Retinal pigment epithelial cell (primary cell): Measurements from ENCODE around the gene GAS6.
"Not testable (repeated sequence)": the region's sequence is repeated elsewhere in the genome, so short reads cannot be mapped to it uniquely, and the experiment has no call there.

Source experiments
- DNase-seq: peaks from one replicate; pipeline ENCODE4 v3.0.0-alpha.2; 2010; ENCODE audit warnings: low read depth
- H3K4me3 ChIP-seq: 2 replicates; pipeline ENCODE4 v1.5.1; 2011; ENCODE audit warnings: mild to moderate bottlenecking, low read length, control low read depth, moderate library complexity
- TF ChIP-seq, protein P1 (sequence below): conservative IDR thresholded peaks from 2 replicates; pipeline ENCODE4 v1.5.1; 2011; ENCODE audit warnings: low read depth, low read length, control low read depth, inconsistent platforms

GAS6 gene

DNA sequence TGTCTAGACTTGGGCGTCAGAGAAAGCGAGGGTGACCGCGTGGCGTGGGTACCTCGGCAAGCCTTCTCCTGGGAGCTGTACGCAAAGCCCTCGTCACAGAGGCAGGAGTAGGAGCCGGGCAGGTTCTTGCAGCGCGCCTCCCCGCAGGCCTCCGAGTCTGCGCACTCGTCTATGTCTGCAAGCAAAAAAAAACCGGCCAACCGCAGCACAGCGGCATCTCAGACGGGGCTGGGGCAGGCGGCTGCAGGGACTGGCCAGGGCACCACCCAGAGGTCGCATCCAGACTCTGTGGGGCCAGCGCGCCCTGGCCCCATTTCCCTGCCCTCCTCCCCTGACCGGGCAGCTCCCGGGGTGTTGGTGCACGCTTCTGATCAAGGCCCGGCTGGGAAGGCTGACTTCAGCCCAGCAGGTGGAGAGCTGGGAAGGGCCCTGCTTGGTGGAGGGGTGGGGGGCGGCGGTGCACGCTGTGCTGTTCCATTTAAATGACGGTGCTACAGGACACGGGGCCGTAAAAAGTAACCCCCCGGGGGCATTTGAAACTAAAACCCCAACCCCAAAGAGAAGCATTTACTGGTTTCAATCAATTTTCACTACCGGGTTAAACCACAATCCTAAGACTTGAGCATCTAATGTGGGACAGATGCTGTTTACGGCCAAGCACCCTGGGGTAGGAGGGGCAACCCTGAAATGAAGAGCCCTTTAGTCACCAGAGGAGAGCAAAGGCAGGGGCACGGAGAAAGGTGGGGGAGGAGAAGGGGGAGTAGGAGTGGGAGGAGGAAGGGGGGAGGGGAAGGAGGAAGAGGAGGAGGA, 28.2 kb downstream of the GAS6 start:
- TF ChIP-seq, protein P1, sequence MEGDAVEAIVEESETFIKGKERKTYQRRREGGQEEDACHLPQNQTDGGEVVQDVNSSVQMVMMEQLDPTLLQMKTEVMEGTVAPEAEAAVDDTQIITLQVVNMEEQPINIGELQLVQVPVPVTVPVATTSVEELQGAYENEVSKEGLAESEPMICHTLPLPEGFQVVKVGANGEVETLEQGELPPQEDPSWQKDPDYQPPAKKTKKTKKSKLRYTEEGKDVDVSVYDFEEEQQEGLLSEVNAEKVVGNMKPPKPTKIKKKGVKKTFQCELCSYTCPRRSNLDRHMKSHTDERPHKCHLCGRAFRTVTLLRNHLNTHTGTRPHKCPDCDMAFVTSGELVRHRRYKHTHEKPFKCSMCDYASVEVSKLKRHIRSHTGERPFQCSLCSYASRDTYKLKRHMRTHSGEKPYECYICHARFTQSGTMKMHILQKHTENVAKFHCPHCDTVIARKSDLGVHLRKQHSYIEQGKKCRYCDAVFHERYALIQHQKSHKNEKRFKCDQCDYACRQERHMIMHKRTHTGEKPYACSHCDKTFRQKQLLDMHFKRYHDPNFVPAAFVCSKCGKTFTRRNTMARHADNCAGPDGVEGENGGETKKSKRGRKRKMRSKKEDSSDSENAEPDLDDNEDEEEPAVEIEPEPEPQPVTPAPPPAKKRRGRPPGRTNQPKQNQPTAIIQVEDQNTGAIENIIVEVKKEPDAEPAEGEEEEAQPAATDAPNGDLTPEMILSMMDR: no peak

DNA sequence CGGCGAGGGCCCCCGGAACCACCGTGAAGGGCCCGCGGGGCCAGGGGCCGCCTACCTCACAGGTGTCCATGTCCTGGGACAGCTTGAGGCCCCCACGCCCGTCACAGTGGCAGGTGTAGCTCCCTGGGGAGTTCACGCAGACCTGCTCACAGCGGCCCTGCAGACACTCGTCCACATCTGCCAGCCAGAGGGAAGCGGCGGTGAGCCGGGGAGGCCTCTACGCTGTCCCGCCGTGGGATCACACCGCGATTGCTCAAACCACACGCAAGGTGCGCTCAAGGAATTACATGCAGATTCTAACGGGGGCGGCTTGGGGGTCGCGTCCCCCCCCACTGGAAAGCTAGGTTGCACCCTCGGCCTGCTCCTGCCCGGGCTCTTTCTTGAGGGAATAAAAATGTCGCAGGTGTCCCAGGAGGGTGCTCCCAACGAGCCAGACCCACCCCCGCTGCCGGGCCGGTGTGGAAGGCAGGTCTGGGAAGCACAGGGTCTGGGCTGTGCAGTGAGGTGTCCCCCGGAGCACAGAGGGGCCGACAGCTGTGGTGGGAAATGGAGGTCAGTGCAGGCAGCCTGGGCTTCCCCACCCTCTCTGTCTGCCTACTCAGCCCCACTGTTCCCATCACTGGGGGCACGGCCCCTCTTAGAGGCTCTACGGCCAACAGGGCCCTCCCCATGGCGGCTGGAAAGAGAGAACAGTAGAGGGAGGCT, 29.2 kb downstream of the GAS6 start:
- TF ChIP-seq, protein P1: no peak
- no peak for DNase-seq
- no peak overlapping the region for H3K4me3 ChIP-seq

More for the DNA sequence above, 28.2 kb downstream of the GAS6 start:
- DNase-seq: no peak
- no peak overlapping the region for H3K4me3 ChIP-seq

DNA sequence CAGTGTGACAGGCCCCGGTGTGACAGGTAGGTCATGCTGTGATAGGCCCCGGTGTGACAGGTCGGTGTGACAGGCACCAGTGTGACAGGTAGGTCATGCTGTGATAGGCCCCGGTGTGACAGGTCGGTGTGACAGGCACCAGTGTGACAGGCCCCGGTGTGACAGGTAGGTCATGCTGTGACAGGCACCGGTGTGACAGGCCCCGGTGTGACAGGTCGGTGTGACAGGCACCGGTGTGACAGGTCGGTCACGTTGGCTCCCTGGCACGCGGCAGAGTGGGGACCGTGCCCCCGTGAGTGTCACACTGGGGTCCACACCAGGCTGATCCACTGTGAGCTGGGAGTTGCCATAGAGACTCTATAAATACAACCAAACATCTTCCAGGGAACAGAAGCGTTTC, 29.9 kb downstream of the GAS6 start:
- DNase-seq, H3K4me3 ChIP-seq: not testable (repeated sequence)

DNA sequence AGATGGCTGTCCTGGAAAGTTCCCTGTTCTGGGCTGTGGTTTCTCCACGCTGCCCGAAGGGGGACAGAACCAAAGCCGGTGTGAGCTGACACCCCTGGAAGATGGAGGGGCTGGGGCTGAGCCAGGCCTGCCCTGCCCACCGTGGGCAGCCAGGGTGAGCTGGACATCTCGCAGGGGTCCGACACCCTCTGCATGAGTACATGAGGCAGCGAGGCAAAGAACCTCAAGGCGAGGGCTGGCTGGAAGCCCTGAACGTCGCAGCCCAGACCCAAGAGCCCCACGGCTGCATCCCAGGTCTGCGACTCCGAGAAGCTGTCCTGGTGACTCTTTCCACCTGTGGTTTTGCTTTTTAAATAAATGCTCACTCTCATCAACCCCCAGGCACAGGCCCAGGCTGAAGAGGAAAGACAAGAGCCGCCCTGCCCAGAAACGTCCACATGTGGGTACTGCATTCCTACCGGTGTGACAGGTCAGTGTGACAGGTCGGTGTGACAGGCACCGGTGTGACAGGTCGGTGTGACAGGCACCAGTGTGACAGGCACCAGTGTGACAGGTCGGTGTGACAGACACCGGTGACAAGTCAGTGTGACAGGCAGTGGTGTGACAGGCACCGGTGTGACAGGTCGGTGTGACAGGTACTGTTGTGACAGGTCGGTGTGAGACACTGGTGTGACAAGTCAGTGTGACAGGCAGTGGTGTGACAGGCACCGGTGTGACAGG, 30.6 kb downstream of the GAS6 start:
- TF ChIP-seq, protein P1: no peak
- DNase-seq: no peak
- H3K4me3 ChIP-seq: no peak overlapping the region

DNA sequence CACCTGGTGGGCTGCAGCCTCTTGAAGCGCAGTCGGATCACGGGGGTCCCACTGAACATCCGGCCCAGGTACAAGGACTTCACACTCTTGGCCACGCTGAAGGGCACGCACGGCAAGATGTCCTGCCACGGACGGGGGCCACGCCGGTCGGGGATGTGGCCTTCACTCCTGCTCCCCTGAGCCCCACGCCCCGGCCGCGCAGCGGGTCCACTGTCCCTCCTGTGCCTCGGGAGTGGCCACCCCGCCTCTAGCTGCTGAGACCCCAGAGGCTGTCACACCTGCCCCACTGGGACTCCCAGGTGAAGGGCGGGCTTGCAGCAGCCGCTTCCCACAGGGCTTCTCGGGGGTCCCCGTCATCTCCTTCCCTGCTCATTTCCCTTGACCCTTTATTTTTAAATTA, 31.2 kb downstream of the GAS6 start:
- H3K4me3 ChIP-seq: no peak overlapping the region
- TF ChIP-seq, protein P1: no peak
- DNase-seq: no peak

DNA sequence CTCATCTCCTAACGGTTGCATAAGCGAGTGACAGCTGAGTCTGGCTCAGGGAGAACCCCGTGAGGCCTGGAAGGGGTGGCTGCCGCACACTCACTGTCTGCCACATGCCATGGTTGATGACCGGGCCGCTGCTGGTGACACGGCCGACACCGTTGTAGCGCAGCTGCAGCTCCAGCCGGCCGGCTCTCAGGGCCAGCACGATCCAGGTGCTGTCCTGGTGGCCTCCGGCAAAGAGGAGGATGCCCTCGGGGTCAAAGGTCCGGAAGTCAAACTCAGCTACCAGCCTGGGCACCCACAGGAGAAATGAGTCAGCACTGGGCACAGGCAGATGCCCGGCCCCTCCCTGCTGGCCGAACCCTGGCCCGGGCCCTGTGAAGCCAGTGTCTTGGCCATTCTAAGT, 31.7 kb downstream of the GAS6 start:
- no peak for DNase-seq
- TF ChIP-seq, protein P1: no peak
- H3K4me3 ChIP-seq: no peak overlapping the region

DNA sequence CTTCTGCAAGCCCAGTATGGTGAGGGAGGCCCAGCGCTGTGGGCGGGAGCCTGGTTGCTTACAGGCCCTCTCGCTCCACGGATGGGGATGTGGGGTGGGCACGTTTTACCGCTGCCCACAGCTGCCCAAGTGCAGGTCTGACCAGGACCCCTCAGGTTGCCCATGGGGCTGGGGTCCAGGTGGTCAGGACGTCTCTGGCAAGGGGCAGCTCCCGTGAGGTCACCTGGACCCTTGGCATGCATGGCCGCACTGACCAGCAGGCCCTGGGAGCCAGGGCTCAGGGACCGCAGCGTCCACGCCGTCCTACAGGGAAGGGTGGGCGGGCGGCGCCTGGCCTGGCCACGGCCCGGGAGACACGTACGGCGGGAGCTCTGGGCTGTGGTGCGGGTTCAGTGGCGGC, 32.8 kb downstream of the GAS6 start:
- TF ChIP-seq, protein P1: no peak
- DNase-seq: no peak
- H3K4me3 ChIP-seq: no peak overlapping the region

DNA sequence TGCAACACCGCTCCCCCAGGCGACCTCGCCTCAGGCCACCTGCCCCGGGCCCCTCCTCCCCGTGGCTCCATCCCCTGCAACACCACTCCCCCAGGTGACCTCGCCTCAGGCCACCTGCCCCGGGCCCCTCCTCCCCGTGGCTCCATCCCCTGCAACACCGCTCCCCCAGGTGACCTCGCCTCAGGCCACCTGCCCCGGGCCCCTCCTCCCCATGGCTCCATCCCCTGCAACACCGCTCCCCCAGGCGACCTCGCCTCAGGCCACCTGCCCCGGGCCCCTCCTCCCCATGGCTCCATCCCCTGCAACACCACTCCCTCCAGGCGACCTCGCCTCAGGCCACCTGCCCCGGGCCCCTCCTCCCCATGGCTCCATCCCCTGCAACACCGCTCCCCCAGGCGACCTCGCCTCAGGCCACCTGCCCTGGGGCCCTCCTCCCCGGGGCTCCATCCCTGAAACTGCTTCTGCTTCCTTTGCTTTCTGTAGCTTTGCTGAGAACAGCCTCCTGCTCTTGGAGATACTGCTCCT, 33.4 kb downstream of the GAS6 start:
- H3K4me3 ChIP-seq, DNase-seq: not testable (repeated sequence)
